GM18519 (cell line): ENCODE measurements around the gene BRINP3.
"Not testable (repeated sequence)": the region's sequence is repeated elsewhere in the genome, so short reads cannot be mapped to it uniquely, and the experiment has no call there.

ENCODE experiments used
- ATAC-seq: cut with Tn5 transposase; IDR thresholded peaks from one replicate; pipeline ENCODE4 v1.9.1; 2021; ENCODE audit warnings: mild to moderate bottlenecking, moderate library complexity; ENCODE audit not compliant: unreplicated experiment, low FRiP score

The BRINP3 gene

DNA sequence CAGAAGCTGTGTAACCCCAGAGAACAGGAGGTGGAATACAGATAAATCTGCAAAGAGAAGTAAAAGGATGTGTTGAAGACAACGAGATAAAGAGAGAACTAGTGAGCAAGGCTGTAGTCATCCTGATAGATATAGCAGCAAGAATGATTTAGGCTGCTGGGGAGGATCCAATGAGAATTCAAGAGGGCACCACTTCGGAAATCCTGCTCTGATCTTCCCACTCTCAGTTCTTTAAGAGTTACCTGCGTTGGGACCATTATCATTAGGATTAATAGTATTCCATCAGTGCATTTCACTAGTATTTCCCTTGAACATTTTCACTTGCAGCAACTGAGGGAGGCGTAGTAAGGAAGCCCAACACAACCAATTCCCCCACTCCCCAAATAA lies at the start of gene BRINP3:
Gene BRINP3, minus strand, starts transcription at position 103 of the 387 bp plus-strand sequence.
- ATAC-seq, result no peak

DNA sequence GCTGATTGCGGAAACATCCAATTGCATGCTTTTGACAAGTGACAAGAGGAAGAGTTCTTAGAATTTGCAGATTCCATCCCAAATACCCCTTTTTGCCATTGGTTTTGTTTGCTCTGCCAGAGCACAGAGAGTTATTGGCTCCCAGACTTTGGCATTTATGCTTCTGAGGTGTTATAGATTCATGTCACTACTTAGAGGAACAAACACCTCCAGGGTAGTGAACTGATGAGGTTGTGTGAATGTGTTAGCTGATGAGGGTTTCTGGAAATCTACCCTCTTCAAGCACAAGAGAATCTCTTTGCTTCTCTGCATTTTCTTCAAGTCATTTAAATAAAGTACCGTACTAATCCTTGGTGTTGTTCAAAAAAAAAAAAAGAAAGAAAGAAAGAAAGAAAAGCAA lies 33.9 kb upstream of the BRINP3 start:
- ATAC-seq, result no peak

GRCh38 chr1:190507357-190507756 lies 29.7 kb upstream of the BRINP3 start:
- no peak for ATAC-seq

GRCh38 chr1:190504539-190504938 lies 26.9 kb upstream of the BRINP3 start:
- not testable (repeated sequence) for ATAC-seq

GRCh38 chr1:190497565-190497964 lies 19.9 kb upstream of the BRINP3 start:
- ATAC-seq, result no peak

DNA sequence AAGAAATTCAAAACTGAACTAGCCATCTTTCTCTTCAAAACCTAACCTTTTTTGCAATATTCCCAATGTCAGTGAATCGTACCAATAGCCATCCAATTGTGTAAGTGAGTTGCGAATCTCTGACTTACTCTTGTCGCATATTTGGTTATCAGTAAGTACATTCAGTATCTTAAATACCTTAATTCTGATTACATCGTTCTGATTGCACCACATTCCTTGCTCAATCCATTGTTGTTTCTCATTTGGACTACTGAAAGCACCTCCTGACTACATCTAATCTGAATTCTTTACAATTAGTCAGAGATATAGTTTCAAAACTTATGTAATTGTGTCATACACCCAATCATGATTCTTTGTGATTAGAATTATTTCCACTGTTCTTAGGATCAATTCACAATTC lies 16.8 kb upstream of the BRINP3 start:
- ATAC-seq, result no peak

DNA sequence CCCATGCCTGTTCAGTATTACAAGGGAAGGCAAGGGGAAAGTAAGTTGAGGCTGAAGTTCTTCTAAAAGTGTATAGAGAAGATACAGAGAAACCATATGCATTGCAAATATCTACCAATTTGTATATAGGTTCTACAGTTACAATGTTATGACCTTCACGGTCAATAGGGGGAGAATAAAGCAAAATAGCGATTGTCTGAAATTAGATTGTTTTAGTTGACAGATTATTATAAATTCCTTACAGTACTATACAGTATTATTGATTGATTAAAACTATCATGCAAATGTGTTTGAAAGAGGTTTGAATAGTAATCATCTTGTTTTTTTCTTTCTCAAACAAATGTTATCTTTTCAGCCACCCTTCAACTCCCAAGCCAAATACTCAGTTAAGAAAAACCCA lies 13.7 kb upstream of the BRINP3 start:
- no peak for ATAC-seq

DNA sequence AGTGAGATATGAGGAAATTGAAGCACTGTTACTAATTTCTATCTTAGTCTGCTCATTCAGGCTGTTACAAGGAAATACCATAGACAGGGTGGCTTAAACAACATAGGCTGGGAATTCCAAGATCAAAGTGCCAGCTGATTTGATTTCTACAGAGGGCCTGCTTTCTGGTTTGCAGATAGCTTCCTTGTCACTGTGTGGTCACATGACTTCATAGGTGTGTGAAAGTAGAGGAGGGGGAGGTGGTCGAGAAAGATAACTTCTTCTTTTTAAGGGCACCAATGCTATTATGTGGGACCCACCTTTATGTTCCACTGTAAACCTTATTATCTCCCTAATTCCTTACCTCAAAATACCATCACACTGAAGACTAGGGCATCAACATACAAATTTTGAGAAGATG lies 6.4 kb upstream of the BRINP3 start:
- no peak for ATAC-seq

- ATAC-seq, result no peak
Observed at GRCh38 chr1:190480231-190480630, 2.6 kb upstream of the BRINP3 start.

DNA sequence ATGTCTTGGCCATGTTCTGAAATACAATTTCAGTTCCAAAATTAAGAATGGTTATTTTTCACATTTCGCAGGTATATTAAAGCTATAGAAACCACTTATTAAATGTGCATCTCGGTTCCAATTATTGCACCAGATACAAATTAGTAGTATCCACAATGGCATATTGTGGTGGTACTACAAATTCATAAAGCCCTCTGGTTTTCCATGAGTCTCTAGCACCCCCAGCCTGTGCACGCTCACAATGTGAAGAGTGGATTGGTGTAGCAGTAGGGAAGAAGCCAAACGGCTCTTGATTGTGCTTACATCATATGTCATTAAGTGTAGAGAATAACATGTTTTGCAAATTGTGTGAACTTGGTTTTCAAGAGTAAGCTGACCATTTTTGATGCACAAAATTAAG lies 1.9 kb upstream of the BRINP3 start:
- ATAC-seq, result no peak

DNA sequence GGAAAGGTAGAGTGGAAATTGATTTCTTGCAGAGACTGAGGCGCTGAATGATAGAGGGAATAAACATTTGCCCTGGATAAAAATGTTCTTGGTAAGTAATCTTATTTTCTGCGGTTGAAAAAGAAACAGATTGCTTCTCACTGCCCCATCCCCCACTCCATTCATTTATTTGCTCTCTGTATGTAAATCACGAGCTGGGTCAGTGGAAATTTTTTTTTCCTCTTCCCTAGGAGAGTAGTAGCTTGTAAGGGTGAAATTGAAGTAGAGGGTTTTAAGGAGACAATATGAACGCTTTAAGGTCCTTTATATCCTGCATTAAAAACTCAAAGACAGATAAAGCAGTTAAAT lies 1.4 kb upstream of the BRINP3 start:
- no peak for ATAC-seq

GRCh38 chr1:190478149-190479049 lies 735 bp upstream of the BRINP3 start:
- ATAC-seq, result peak; percentile 62

DNA sequence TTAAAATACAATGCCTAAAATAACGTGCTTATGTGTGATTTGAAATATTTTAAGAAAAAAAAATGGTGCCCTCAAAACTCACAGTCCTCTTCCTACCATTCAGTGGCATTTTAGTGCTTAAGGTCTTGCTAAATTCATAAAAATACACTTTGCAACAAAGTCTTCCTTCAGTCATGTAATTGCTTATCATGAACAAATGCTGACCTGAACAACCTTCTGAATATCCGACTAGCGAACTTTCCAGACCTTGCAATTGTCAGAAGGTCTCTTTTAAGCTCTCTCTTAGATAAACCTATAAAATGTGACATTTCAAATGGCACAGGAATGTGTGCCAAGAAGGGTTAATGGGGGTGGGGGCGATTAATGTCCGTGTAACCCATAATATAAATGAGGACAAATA lies 858 bp downstream of the BRINP3 start:
- no peak for ATAC-seq

GRCh38 chr1:190476321-190476720 lies 1.3 kb downstream of the BRINP3 start:
- no peak for ATAC-seq

GRCh38 chr1:190475421-190476141 lies 2.1 kb downstream of the BRINP3 start:
- no peak for ATAC-seq

DNA sequence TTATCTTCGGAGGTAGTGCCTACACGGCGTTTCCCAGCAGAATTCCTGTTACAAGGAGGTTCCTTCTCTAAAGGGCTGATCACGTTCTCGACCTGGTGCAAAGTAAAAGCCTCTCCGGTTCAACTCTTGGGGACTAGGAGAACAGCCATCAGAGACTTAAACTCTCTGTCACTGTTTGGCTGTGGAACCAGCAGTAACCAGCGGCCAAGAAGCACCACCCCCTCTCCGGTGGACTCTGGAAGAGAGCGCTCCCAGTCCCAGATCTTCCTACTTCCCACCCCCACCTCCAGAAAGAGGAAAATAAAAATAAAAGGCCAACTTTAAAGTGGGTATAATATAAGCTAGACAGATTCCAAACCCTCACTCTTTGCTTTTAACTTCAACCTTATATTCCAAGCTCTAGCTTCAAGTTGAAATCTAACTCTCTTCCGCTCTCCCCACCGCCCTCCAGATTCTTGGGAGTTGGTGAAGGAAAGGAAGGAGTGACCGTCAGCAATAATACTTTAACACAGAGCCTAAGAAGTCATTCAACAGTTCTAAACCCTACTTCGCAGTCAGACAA lies 2.9 kb downstream of the BRINP3 start:
- ATAC-seq, result no peak

DNA sequence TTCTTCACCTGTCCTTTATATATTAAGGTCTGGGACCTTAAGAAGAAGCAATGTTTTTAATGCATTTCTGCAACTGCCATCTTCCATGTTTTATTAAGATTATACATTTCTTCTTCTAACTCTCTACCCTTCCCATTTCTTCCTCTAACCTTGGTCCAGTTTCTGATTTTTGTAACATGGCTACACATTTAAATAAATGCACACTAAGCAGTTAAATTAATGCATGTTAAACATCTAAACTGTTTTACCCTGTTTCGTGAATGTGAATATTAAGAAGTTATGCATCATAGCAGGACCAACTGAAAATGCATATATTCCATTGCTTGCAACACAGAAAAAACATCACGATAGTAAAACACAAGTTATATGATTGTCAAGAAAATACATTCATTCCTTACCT lies 3.7 kb downstream of the BRINP3 start:
- ATAC-seq, result no peak

- no peak for ATAC-seq
Observed at GRCh38 chr1:190472494-190472893, 5.2 kb downstream of the BRINP3 start.

DNA sequence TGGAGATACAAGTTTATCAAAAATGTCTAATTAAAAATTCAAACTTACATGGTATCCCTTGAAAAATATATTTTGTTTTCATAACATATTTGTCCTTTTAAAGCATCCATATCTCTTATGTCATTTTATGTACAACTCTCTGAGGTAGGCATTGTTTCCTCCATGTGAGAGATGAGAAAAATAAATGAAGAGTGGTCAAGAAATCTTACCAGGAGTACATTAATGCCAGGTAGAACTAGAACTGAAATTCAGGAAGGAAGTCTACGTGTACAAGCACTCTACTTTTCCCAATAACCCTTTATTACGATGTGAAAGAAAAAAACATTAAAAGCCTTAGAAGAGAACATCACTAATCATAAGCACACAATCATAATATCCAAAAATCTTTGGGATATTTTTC lies 5.6 kb downstream of the BRINP3 start:
- no peak for ATAC-seq

DNA sequence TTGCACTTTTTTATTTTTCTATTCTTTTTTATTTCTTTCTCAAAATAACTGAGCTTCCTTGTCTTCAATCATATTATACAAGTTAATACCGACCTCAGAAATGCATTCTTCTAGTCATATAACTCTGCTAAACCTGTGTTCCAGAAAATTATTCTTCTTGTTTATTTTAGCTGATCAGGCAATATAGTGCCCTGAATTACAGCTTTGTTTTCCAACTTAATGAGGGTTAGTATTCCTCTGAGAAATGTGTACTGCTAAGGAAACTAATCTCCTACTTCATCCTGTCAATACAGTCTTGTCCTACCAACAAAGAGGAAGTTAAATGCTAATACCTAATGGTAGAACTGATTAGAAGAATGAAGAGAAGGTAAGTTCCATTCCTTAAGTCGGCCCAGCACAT lies 13.0 kb downstream of the BRINP3 start:
- no peak for ATAC-seq

DNA sequence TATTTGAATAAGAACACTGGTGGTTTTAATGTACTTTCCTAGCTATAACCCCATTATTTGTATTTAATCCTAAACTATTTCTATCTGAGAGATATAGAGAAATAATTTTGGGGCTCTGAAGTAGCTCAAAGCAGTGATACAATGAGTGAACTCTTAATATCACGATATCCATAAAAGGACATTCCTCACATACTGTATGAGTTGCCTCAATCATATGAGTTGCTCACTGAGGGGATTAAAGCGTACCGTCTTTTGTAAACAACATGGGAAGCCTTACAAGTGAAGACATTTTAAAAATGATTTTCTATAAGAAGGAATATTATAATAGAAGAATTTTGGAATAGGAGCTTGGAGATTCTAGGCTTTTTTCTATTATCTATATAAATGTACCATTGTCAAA lies 21.5 kb downstream of the BRINP3 start:
- ATAC-seq, result no peak

- no peak for ATAC-seq
Observed at GRCh38 chr1:190455631-190456030, 22.0 kb downstream of the BRINP3 start.
